Lower lobe of right lung (tissue), 2 donors: Measurements from ENCODE around the gene ZMYND11. TPM values are rescaled to one million over a fixed set of nuclear protein-coding genes. Genes with fewer than 3 reads are reported as not detected.

ENCODE experiments used
- ATAC-seq, 2 donors: fragments of 200-7000 bp; cut with Tn5 transposase; one replicate each; pipeline ENCODE4 v1.9.1; 2020 to 2022; ENCODE audit warnings: mild to moderate bottlenecking in 2 of 2, moderate library complexity in 2 of 2
- DNase-seq: peaks from one replicate; pipeline ENCODE4 v3.0.0-alpha.2; 2020
- H3K27ac ChIP-seq: fragments of 200-600 bp; one replicate; pipeline ENCODE4 v1.8.0; 2022
- H3K27me3 ChIP-seq: fragments of 200-600 bp; one replicate; pipeline ENCODE4 v1.8.0; 2022; ENCODE audit warnings: low read depth
- H3K36me3 ChIP-seq: fragments of 200-600 bp; one replicate; pipeline ENCODE4 v1.8.0; 2022; ENCODE audit warnings: mild to moderate bottlenecking
- H3K4me1 ChIP-seq: fragments of 200-600 bp; one replicate; pipeline ENCODE4 v1.8.0; 2022
- H3K4me3 ChIP-seq: fragments of 200-600 bp; one replicate; pipeline ENCODE4 v1.8.0; 2022; ENCODE audit warnings: mild to moderate bottlenecking
- H3K9me3 ChIP-seq: fragments of 200-600 bp; one replicate; pipeline ENCODE4 v1.8.0; 2022
- intact Hi-C: fragments of 100-400 bp; cut with DNase I; formaldehyde crosslinking; loops from one replicate; pipeline ENCODE4 v1.11.0; 2022
- total RNA-seq: library from RNA; stranded (reverse); fragmentation: NEBNext Ultra II Directional; extraction: Animal tissue kit (Norgen Biotek cat#: 25700); gene quantifications from one replicate; pipeline ENCODE4 v1.2.1, GENCODE V29; 2021
- TF ChIP-seq, protein P1 (sequence below): fragments of 200-600 bp; IDR thresholded peaks from one replicate; pipeline ENCODE4 v1.8.0; 2022; ENCODE audit warnings: antibody characterized with exemption, mild to moderate bottlenecking
- donor health status: DM: no; HTN: yes; CAD: no; lungs with severe emphysema.

ZMYND11 gene
- total RNA-seq, 1 donor from 2014 or later: 68.9 TPM

- ATAC-seq (no peak), DNase-seq (no peak)
- Histone ChIP-seq H3K4me3 (no peak overlapping the region), H3K4me1 (no peaks in the 10 kb centered on the region), H3K27ac (no peak overlapping the region), H3K36me3 (peaks cover 41% of the 10 kb centered on the region), H3K27me3 (no peaks in the 10 kb centered on the region), H3K9me3 (no peaks in the 10 kb centered on the region)
- TF ChIP-seq, protein P1, sequence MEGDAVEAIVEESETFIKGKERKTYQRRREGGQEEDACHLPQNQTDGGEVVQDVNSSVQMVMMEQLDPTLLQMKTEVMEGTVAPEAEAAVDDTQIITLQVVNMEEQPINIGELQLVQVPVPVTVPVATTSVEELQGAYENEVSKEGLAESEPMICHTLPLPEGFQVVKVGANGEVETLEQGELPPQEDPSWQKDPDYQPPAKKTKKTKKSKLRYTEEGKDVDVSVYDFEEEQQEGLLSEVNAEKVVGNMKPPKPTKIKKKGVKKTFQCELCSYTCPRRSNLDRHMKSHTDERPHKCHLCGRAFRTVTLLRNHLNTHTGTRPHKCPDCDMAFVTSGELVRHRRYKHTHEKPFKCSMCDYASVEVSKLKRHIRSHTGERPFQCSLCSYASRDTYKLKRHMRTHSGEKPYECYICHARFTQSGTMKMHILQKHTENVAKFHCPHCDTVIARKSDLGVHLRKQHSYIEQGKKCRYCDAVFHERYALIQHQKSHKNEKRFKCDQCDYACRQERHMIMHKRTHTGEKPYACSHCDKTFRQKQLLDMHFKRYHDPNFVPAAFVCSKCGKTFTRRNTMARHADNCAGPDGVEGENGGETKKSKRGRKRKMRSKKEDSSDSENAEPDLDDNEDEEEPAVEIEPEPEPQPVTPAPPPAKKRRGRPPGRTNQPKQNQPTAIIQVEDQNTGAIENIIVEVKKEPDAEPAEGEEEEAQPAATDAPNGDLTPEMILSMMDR: no peak
- intact Hi-C loops: no loop called here
Measured at GRCh38 chr10:287814-288213, 152.6 kb downstream of the ZMYND11 start.

DNA sequence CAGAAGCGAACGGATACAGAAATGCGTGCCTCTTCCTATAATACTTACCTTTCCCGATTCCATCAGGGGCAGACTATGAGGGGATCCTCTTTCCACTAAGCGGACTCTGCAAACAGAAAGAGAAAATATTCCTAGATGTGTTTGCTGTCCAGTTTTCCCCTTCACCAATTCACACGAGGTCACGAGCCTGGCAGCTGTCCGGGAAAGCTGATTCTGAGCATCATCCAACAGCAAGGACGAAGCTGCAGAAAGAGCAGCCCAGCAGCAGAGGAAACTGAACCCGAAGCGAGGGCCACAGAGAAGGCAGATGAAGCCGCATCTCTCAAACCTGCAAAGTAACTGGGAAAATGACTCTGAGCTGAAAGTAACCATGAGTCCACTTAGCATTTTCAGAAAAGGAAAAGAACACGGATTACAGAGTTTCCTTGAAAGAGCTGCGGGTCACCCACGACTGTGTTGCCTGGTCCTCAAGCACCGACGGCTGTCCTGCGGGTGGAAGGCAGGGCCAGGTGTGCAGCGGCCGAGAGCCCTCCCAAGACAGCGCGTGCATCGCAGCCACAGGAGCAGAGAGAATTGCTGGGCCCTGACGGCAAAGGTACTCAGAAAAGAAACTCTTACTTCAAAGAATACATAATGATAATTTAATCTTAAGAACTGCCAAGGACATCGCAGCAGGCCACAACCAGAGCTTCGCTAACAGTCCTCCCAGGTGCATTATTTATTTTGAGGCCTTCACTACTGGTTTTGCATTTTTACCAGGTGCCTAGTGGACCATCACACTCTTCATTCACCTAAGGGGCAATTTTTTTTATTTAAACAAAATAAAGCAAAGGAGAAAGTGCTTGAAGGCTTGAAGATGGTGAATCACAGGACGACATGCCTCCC lies 153.3 kb downstream of the ZMYND11 start:
- Histone ChIP-seq H3K4me3 (no peak overlapping the region), H3K4me1 (no peaks in the 10 kb centered on the region), H3K27me3 (no peaks in the 10 kb centered on the region), H3K36me3 (peaks cover 35% of the 10 kb centered on the region), H3K9me3 (no peaks in the 10 kb centered on the region), H3K27ac (no peak overlapping the region)
- DNase-seq: no peak
- no peak for ATAC-seq
- intact Hi-C loops: no loop called here
- TF ChIP-seq, protein P1: no peak

- no peak for DNase-seq
- H3K9me3 ChIP-seq: no peaks in the 10 kb centered on the region
- intact Hi-C loops: no loop called here
- H3K36me3 ChIP-seq: peaks cover 28% of the 10 kb centered on the region
- H3K27me3 ChIP-seq: no peaks in the 10 kb centered on the region
- peak in 1 of 2 donors; percentile 25 for ATAC-seq
- no peak overlapping the region for H3K4me3 ChIP-seq
- TF ChIP-seq, protein P1: no peak
- H3K4me1 ChIP-seq: no peaks in the 10 kb centered on the region
- no peak overlapping the region for H3K27ac ChIP-seq
Measured at GRCh38 chr10:289581-289980, 154.3 kb downstream of the ZMYND11 start.

- ATAC-seq (no peak), DNase-seq (no peak)
- TF ChIP-seq, protein P1: no peak
- Histone ChIP-seq H3K27me3 (no peaks in the 10 kb centered on the region), H3K27ac (no peak overlapping the region), H3K9me3 (no peaks in the 10 kb centered on the region), H3K4me3 (no peak overlapping the region), H3K4me1 (no peaks in the 10 kb centered on the region), H3K36me3 (peaks cover 23% of the 10 kb centered on the region)
- intact Hi-C loops: no loop called here
Measured at GRCh38 chr10:290026-290725, 154.9 kb downstream of the ZMYND11 start.

DNA sequence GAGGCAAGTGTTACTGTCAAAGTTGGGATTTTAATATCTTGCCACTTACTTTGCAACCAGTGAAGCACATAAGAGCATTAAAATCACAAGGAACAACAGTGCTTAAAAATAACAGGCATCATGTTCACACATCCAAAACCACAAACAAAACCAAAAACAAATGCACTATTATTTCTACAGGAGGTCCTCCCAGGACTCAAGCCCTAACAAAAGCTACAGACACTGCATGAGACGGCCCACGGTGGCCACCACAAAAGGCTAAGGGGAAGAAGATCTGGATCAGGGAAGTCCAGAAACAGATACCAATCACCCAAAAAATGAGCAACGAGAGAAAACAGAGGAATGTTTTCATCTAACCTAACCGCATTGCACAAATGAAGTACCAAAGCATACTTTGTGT lies 158.4 kb downstream of the ZMYND11 start:
- H3K4me3 ChIP-seq: no peak overlapping the region
- H3K4me1 ChIP-seq: peaks cover 10% of the 10 kb centered on the region
- no peak overlapping the region for H3K27ac ChIP-seq
- DNase-seq (no peak), ATAC-seq (no peak)
- H3K9me3 ChIP-seq: no peaks in the 10 kb centered on the region
- H3K27me3 ChIP-seq: no peaks in the 10 kb centered on the region
- H3K36me3 ChIP-seq: peaks cover 24% of the 10 kb centered on the region
- intact Hi-C loops: no loop called here
- TF ChIP-seq, protein P1: no peak
